ENCODE results near the gene OR11G2.
"Not testable (repeated sequence)": the region's sequence is repeated elsewhere in the genome, so short reads cannot be mapped to it uniquely, and the experiment has no call there.

OR11G2 gene

GRCh38 chr14:20228681-20229080 is 38.0 kb downstream of the OR11G2 start, which contains the start of gene OR11H7:
Gene OR11H7, plus strand, starts transcription at chr14:20228981.
- DNase-seq, result no peak

GRCh38 chr14:20235415-20235814 is 44.7 kb downstream of the OR11G2 start:
- not testable (repeated sequence) for DNase-seq

GRCh38 chr14:20247646-20248246 is 57.0 kb downstream of the OR11G2 start:
- DNase-seq, result no peak
